Smooth muscle cell (in vitro differentiated cells): ENCODE results near the gene TCF15. TPM values are rescaled to one million over a fixed set of nuclear protein-coding genes. Genes with fewer than 3 reads are reported as not detected.

Experiments
- DNase-seq: peaks from one replicate; lab custom pipeline; 2025; ENCODE audit not compliant: unreplicated experiment; lab: John Stamatoyannopoulos, UW
- H2AFZ ChIP-seq: fragments of 200-600 bp; sonication (generic); 2 replicates; pipeline ENCODE4 v1.6.0; 2016; ENCODE audit warnings: antibody characterized with exemption, low read depth, mild to moderate bottlenecking
- H3F3A ChIP-seq: fragments of 200-600 bp; sonication (generic); 2 replicates; pipeline ENCODE4 v1.6.0; 2017; ENCODE audit warnings: antibody characterized with exemption, low read depth
- H3K27ac ChIP-seq: fragments of 200-600 bp; sonication (generic); 2 replicates; pipeline ENCODE4 v1.5.1; 2016; ENCODE audit warnings: low read depth, mild to moderate bottlenecking
- H3K27me3 ChIP-seq: fragments of 200-600 bp; sonication (generic); 2 replicates; pipeline ENCODE4 v1.6.1; 2016; ENCODE audit warnings: low read depth, mild to moderate bottlenecking
- H3K36me3 ChIP-seq: fragments of 200-600 bp; sonication (generic); 2 replicates; pipeline ENCODE4 v1.5.1; 2016; ENCODE audit warnings: low read depth
- H3K4me1 ChIP-seq: fragments of 200-600 bp; sonication (generic); 2 replicates; pipeline ENCODE4 v1.5.1; 2016; ENCODE audit warnings: low read depth
- H3K4me2 ChIP-seq: fragments of 200-600 bp; sonication (generic); 2 replicates; pipeline ENCODE4 v1.6.0; 2016; ENCODE audit warnings: mild to moderate bottlenecking
- H3K4me3 ChIP-seq: fragments of 200-600 bp; sonication (generic); 2 replicates; pipeline ENCODE4 v1.5.1; 2016; ENCODE audit warnings: mild to moderate bottlenecking
- H3K79me2 ChIP-seq: fragments of 200-600 bp; sonication (generic); 2 replicates; pipeline ENCODE4 v1.6.0; 2016; ENCODE audit warnings: low read depth, mild to moderate bottlenecking
- H3K9ac ChIP-seq: fragments of 200-600 bp; sonication (generic); 2 replicates; pipeline ENCODE4 v1.6.0; 2016; ENCODE audit warnings: low read depth
- H3K9me3 ChIP-seq: fragments of 200-600 bp; sonication (generic); replicated peaks from 2 replicates; pipeline ENCODE4 v1.5.1; 2016; ENCODE audit warnings: low read depth
- H4K20me1 ChIP-seq: fragments of 200-600 bp; sonication (generic); 2 replicates; pipeline ENCODE4 v1.6.0; 2016; ENCODE audit warnings: low read depth
- CTCF ChIP-seq: fragments of 200-600 bp; sonication (generic); IDR thresholded peaks from 2 replicates; pipeline ENCODE4 v1.5.1; 2017; ENCODE audit warnings: borderline replicate concordance, mild to moderate bottlenecking, antibody characterized with exemption; ENCODE audit not compliant: insufficient read depth, poor library complexity, severe bottlenecking
- WGBS: methylation state at CpG from one replicate; pipeline ENCODE4 v1.1.7; 2016; ENCODE audit warnings: low lambda C conversion rate; 5-methylcytosine and 5-hydroxymethylcytosine counted together
- polyA plus RNA-seq: library from polyadenylated mRNA; unstranded; fragments of >200 nt; fragmentation: Nextera tagmentation; extraction: Ambion mirVana; gene quantifications from 2 replicates; pipeline ENCODE4 v1.2.1, GENCODE V29; 2016
- total RNA-seq: library from RNA; depleted of rRNA; stranded (reverse); fragments of >200 nt; gene quantifications from 2 replicates; pipeline ENCODE4 v1.2.3, GENCODE V29; 2014

The TCF15 gene
- total and polyA plus RNA-seq, 2 experiments from 2014 or later, result not detected

- no peak for TF ChIP-seq CTCF
- no peaks in the 10 kb centered on the region for H3K79me2 ChIP-seq
- no peak overlapping the region for H3K4me3 ChIP-seq
- no peaks in the 10 kb centered on the region for H3K9me3 ChIP-seq
- no peak overlapping the region for H3K4me2 ChIP-seq
- H2AFZ ChIP-seq, result no peak overlapping the region
- 73% methylated on average over 24 of the region's 24 CpGs for WGBS
- no peaks in the 10 kb centered on the region for H3F3A ChIP-seq
- H3K27ac ChIP-seq, result no peak overlapping the region
- H3K4me1 ChIP-seq, result no peaks in the 10 kb centered on the region
- no peak for DNase-seq
- no peak overlapping the region for H3K9ac ChIP-seq
- peaks cover 56% of the 10 kb centered on the region for H3K27me3 ChIP-seq
- H4K20me1 ChIP-seq, result no peaks in the 10 kb centered on the region
- no peaks in the 10 kb centered on the region for H3K36me3 ChIP-seq
Measured at GRCh38 chr20:611047-611842, 1.1 kb upstream of the TCF15 start.

- Histone ChIP-seq H3K27ac (no peak overlapping the region), H3K36me3 (no peaks in the 10 kb centered on the region), H3K4me3 (peak overlapping the region; percentile 18), H3K79me2 (no peaks in the 10 kb centered on the region), H4K20me1 (no peaks in the 10 kb centered on the region), H3K27me3 (peaks cover 56% of the 10 kb centered on the region), H3F3A (no peaks in the 10 kb centered on the region), H2AFZ (no peak overlapping the region), H3K4me2 (peak overlapping the region; percentile 57), H3K4me1 (no peaks in the 10 kb centered on the region), H3K9me3 (no peaks in the 10 kb centered on the region), H3K9ac (no peak overlapping the region)
- no peak for TF ChIP-seq CTCF
- DNase-seq, result no peak
- WGBS, result 14% methylated on average over 48 of the region's 54 CpGs
Measured at GRCh38 chr20:609371-609964, 641 bp downstream of the TCF15 start.

GRCh38 chr20:608970-609369, 1.1 kb downstream of the TCF15 start:
- Histone ChIP-seq H3K27me3 (peaks cover 56% of the 10 kb centered on the region), H3K4me2 (no peak overlapping the region), H3K9ac (no peak overlapping the region), H2AFZ (no peak overlapping the region), H3K4me1 (no peaks in the 10 kb centered on the region), H3F3A (no peaks in the 10 kb centered on the region), H3K27ac (no peak overlapping the region), H4K20me1 (no peaks in the 10 kb centered on the region), H3K79me2 (no peaks in the 10 kb centered on the region), H3K9me3 (no peaks in the 10 kb centered on the region), H3K4me3 (no peak overlapping the region), H3K36me3 (no peaks in the 10 kb centered on the region)
- WGBS, result 85% methylated on average over 8 of the region's 8 CpGs
- DNase-seq, result no peak
- TF ChIP-seq CTCF, result no peak

GRCh38 chr20:607476-607875, 2.6 kb downstream of the TCF15 start:
- Histone ChIP-seq H3K9ac (no peak overlapping the region), H3K9me3 (no peaks in the 10 kb centered on the region), H3K27ac (no peak overlapping the region), H3F3A (no peaks in the 10 kb centered on the region), H4K20me1 (no peaks in the 10 kb centered on the region), H2AFZ (no peak overlapping the region), H3K27me3 (peaks cover 46% of the 10 kb centered on the region), H3K79me2 (no peaks in the 10 kb centered on the region), H3K4me1 (no peaks in the 10 kb centered on the region), H3K4me2 (no peak overlapping the region), H3K4me3 (no peak overlapping the region), H3K36me3 (no peaks in the 10 kb centered on the region)
- WGBS, result 95% methylated on average over 6 of the region's 6 CpGs
- TF ChIP-seq CTCF, result no peak
- DNase-seq, result no peak
